ENCODE data around the gene CCDC116. TPM values are rescaled to one million over a fixed set of nuclear protein-coding genes. Genes with fewer than 3 reads are reported as not detected.
"Not testable (repeated sequence)": the region's sequence is repeated elsewhere in the genome, so short reads cannot be mapped to it uniquely, and the experiment has no call there.

Gene CCDC116
- total RNA-seq, 6 experiments from 2014 or later: not detected

DNA sequence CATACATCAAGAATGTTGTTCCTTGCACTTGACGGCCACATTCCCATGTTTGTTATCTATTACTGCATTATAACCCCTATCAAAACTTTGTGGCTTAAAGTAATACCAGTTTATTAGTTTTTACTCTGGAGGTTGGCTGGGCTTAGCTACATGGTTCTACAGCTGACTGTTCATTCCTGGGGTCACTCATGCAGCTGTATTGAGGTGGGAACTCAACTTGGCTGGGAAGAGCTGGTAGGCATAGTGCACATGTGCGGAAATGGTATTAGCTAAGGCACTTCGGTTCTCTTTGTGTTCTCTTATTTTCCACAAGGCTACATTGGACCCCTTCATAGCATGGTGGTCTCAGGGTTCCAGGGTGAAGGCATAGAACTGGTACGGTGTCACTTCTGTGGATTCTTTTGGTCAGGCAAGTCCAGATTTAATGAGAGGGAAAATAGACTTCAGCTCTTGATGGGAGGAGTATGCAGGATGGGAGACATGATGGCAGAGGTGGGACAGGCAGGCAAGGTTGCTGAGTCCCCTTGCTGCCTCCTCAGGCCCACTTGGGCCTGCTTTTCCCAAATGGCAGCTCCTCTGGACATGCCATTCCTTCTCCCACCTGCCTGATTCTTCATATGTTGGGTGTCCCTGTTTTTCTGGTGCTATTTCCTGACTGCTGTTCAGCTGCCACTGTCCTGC is 18.9 kb upstream of the CCDC116 start:
- H3K27me3 ChIP-seq: no peaks in the 10 kb centered on the region
- ATAC-seq (no peak), DNase-seq (no peak)
- no peaks in the 10 kb centered on the region for H3K4me1 ChIP-seq
- 95% methylated on average over 3 of the region's 4 CpGs for WGBS (ENCODE audit: insufficient coverage, low coverage, low lambda C conversion rate, missing lambda C conversion rate)
- H3K4me3 ChIP-seq: no peak overlapping the region
- peaks cover 0 to 33% (median 13%) of the 10 kb centered on the region in 4 donors for H3K36me3 ChIP-seq
- TF ChIP-seq, protein P1, sequence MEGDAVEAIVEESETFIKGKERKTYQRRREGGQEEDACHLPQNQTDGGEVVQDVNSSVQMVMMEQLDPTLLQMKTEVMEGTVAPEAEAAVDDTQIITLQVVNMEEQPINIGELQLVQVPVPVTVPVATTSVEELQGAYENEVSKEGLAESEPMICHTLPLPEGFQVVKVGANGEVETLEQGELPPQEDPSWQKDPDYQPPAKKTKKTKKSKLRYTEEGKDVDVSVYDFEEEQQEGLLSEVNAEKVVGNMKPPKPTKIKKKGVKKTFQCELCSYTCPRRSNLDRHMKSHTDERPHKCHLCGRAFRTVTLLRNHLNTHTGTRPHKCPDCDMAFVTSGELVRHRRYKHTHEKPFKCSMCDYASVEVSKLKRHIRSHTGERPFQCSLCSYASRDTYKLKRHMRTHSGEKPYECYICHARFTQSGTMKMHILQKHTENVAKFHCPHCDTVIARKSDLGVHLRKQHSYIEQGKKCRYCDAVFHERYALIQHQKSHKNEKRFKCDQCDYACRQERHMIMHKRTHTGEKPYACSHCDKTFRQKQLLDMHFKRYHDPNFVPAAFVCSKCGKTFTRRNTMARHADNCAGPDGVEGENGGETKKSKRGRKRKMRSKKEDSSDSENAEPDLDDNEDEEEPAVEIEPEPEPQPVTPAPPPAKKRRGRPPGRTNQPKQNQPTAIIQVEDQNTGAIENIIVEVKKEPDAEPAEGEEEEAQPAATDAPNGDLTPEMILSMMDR (IDR thresholded peaks at IDR 0.05): no peak
- TF ChIP-seq POLR2A (IDR thresholded peaks at IDR 0.05): no peak
- intact Hi-C loops (cut with DNase I): no loop called here
- H3K9me3 ChIP-seq: no peaks in the 10 kb centered on the region
- no peak overlapping the region for H3K27ac ChIP-seq

DNA sequence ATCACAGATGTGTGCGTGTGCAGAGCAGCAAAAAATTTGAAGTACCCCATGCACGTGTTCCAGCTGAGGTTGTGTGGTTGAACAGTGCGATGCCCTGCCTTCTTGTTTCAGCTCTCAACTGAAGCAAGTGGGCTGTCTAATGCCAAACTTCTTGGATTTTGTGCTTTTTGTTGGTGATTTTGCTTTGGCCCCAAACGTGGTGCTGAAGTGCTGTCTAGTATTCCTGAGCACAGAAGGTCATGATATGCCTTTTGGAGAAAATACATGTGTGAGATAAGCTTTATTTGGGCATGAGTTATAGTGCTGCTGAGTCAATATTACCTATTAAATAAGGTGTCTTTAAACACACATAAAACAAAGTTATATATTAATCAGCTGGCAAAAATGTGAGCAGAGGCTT is 16.8 kb upstream of the CCDC116 start:
- Histone ChIP-seq H3K27ac (no peak overlapping the region), H3K36me3 (peaks cover 0 to 30% (median 10%) of the 10 kb centered on the region in 4 donors), H3K4me3 (no peak overlapping the region), H3K9me3 (no peaks in the 10 kb centered on the region), H3K27me3 (no peaks in the 10 kb centered on the region), H3K4me1 (no peaks in the 10 kb centered on the region)
- peak in 1 of 4 donors; percentile 25 for ATAC-seq
- DNase-seq: no peak
- TF ChIP-seq POLR2A (IDR thresholded peaks at IDR 0.05): no peak
- TF ChIP-seq, protein P1 (IDR thresholded peaks at IDR 0.05): no peak
- intact Hi-C loops (cut with DNase I): no loop called here
- 63% methylated on average over 4 of the region's 4 CpGs for WGBS (ENCODE audit: insufficient coverage, low coverage, low lambda C conversion rate, missing lambda C conversion rate)

DNA sequence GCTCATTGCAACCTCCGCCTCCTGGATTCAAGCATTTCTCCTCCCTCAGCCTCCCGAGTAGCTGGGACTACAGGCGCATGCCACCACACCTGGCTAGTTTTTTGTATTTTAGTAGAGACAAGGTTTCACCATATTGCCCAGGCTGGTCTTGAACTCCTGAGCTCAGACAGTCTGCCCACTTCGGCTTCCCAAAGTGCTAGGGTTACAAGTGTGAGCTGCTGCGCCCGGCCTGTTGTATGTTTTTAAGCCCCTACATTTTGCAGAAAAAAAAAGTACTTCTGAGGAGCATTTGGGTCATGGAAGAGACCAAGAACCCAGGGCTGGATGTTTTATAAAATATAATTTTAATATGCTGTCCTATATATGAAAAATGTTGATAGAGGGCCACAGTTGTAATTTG is 15.2 kb upstream of the CCDC116 start:
- DNase-seq; H3K4me1 ChIP-seq; H3K9me3 ChIP-seq; H3K27me3 ChIP-seq; H3K4me3 ChIP-seq; intact Hi-C loops (cut with DNase I); H3K27ac ChIP-seq; ATAC-seq: not testable (repeated sequence)
- H3K36me3 ChIP-seq: peaks cover 0 to 22% (median 6%) of the 10 kb centered on the region in 4 donors
- 94% methylated on average over 6 of the region's 6 CpGs for WGBS (ENCODE audit: insufficient coverage, low coverage, low lambda C conversion rate, missing lambda C conversion rate)

DNA sequence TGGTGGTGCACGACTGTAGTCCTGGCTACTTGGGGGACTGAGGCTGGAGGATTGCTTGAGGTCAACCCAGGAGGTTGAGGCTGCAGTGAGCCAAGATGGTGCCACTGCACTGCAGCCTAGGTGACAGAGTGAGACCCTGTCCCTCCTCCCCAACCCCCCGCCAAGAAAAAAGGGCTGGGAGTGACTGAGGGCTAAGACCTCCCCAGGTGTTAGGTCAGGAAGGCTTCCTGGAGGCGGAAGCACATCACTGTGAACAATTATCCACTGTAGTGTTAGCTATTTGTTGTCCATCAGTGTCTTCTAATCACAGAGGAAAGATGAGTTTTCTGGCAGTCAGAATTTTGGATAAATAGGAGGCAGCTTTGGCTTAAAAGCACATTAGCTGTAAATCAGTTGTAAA is 11.5 kb upstream of the CCDC116 start:
- Histone ChIP-seq H3K27ac (no peak overlapping the region), H3K4me1 (peaks cover 0 to 19% (median 0%) of the 10 kb centered on the region in 4 donors), H3K9me3 (no peaks in the 10 kb centered on the region), H3K36me3 (peaks cover 0 to 7% (median 0%) of the 10 kb centered on the region in 4 donors), H3K4me3 (no peak overlapping the region), H3K27me3 (no peaks in the 10 kb centered on the region)
- intact Hi-C loops (cut with DNase I): no loop called here
- no peak for TF ChIP-seq POLR2A (IDR thresholded peaks at IDR 0.05)
- TF ChIP-seq, protein P1 (IDR thresholded peaks at IDR 0.05): no peak
- no peak for DNase-seq
- WGBS (ENCODE audit: insufficient coverage, low coverage, low lambda C conversion rate, missing lambda C conversion rate): no CpG with 5 or more reads among the region's 3 CpGs
- ATAC-seq: no peak

DNA sequence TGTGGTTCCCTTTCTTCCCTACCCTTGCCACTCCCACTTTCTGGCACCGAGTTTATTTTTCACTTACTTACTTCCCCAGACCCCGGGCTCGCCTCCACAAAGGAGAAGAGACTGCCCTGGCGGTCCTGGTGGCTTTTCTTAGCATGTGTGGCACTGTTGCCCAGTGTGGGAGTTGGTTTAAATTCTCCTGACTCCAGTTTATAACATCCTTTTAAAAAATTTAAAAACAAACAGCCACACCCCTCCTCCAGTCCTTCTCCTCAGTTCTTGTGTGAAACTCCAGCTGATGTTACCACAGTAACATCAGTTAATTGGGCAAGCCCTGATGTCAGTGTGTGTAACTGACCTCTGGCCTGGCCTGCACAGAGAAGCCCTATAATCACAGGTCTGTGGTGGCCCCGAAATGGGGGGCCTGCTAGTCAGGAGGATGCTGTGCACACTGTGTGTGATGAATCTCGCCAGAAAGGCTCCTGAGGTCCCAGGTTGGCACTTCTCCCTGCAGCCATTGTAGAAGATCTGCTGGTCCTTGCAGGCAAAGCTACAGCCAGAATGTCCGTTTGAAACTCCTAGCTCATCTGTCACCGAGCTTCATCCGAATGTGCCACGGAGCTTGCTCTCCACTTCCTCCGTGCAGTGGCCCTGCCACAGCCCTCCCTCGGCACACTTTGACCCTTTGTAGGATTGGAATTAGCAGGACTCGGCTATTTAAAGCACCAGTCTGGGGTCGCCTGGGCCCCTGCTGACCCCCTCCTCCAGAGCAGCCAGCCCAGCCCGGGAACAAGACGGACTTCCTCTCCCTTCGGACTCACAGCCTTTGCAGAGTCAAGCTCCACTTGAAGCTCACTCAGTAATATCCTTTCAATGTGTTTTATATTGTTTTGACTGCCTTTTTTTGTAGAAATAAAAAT is 10.3 kb upstream of the CCDC116 start:
- no peaks in the 10 kb centered on the region for H3K9me3 ChIP-seq
- peak in 2 of 4 donors; percentile 10 to 49 for ATAC-seq
- no peaks in the 10 kb centered on the region for H3K27me3 ChIP-seq
- intact Hi-C loops (cut with DNase I): no loop called here
- H3K27ac ChIP-seq: no peak overlapping the region
- H3K4me1 ChIP-seq: peaks cover 0 to 19% (median 0%) of the 10 kb centered on the region in 4 donors
- DNase-seq: no peak
- peaks cover 0 to 7% (median 0%) of the 10 kb centered on the region in 4 donors for H3K36me3 ChIP-seq
- TF ChIP-seq POLR2A (IDR thresholded peaks at IDR 0.05): no peak
- TF ChIP-seq, protein P1 (IDR thresholded peaks at IDR 0.05): no peak
- H3K4me3 ChIP-seq: no peak overlapping the region
- WGBS (ENCODE audit: insufficient coverage, low coverage, low lambda C conversion rate, missing lambda C conversion rate): 59% methylated on average over 7 of the region's 17 CpGs
